ENCODE measurements around the gene USP34.
"Not testable (repeated sequence)": the region's sequence is repeated elsewhere in the genome, so short reads cannot be mapped to it uniquely, and the experiment has no call there.

The USP34 gene

GRCh38 chr2:61426267-61426897 lies 44.5 kb downstream of the USP34 start:
- no peak for DNase-seq

GRCh38 chr2:61425605-61426155 lies 45.2 kb downstream of the USP34 start:
- DNase-seq = no peak

- no peak for DNase-seq
Observed at GRCh38 chr2:61423714-61424113, 47.2 kb downstream of the USP34 start.

GRCh38 chr2:61421611-61422010 lies 49.3 kb downstream of the USP34 start:
- no peak for DNase-seq

DNA sequence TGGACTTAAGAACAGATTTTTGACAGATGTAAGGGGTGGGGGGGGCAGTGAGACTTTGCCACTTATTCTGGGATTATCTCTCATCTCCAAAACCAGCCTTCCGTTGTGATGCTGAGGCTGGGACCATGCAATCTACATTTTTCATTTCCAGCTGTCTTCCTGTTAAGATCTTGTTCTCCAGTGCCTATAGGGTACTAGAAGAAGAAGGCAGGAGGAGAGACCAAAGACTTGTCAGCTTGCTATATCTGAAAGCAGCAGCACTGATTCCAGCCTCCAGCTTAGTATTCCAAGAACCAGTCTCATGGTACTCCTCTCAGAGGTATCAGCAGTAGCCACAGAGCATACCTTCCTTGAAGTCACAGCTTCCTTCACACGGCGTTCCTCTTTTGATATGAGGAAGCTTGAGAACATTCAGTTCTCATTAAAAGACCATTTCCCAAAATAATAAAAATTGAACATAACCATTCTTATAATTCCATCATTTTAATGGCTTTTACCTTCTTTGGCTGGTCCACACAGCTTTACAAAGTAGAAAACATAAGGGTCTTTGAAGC lies 49.8 kb downstream of the USP34 start:
- DNase-seq = no peak

GRCh38 chr2:61419570-61419969 lies 51.3 kb downstream of the USP34 start:
- no peak for DNase-seq

DNA sequence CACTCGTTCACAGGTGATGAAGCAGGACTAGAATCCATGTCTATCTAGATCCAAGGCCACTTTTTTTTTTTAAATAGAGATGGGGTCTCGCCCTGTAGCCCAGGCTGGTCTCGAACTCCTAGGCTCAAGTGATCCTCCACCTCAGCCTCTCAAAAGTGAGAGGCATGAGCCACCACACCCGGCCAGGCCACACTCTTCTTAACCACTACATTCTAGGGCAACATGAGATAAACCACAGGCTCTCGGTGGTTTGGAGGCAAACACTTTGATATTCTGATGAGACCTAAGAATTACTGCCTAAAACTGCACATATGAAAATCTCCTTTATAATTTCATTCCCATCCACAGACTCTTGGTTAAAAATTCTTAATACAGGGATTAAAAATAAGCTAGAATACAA lies 51.8 kb downstream of the USP34 start:
- no peak for DNase-seq

DNA sequence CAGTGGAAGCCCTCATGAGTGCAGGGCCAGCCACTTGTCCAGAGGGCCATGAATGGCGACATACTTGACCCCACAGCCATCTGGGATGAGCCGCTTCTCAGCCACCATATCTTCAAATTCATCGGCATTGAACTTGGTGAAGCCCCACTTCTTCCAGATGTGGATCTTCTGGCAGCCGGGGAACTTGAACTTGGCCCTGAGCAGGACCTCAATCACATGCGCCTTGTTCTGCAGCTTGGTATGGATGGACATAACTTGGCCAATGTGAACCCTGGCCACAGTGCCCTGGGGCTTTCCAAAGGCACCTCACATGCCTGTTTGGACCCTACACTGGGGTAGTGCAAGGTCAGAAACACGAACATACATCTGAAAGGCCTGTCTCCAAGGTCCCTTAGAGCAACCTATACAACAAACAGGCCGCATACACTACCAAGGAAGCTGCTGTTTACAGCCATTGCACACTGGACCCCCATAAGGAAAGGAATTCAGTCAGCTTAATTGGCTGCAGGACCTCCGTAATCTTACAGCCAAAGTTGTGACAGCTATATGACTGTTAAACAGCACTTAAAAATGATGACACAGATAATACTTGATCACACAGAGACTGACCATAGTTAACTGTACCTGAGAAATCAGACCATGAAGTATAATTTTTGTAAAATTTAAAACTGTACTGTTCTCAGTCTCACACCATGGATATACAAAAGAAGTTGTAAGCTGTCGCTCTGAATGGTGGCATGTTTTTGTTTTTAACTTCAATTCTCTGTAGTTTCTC lies 53.8 kb downstream of the USP34 start:
- DNase-seq = no peak

DNA sequence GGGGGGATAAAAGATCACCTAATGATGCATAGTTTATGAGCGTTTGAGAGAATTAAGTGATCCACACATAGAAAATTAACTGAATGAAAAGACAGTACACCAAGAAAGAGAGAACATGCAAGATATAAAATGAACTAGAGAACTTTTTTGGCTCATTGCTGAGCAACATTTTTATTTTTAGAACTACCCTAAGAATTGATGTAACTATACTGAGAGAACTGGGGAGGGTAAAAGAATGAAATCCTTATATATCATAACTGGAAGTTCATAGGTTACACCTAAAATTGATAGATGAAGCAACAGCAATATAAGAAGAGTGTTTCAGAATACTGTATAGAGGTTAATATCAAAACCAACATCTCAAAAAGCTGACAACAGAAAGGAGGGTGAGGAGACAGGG lies 55.6 kb downstream of the USP34 start:
- DNase-seq = no peak

- no peak for DNase-seq
Observed at GRCh38 chr2:61414674-61415073, 56.2 kb downstream of the USP34 start.

DNA sequence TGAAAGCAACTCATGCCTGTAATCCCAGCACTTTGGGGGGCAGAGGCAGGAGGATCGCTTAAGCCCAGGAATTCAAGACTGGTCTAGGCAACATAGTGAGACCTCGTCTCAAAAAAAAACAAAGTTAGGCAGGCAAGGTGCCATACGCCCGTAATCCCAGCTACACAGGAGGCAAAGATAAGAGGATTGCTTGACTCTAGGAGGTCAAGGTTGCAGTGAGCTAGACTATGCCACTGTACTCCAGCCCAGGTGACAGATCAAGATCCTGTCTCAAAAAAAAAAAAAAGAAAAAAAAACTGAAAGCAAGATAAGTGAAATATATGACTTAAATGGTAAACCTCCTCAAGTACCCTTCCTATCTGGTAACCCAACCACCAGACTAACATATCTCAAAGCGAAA lies 59.8 kb downstream of the USP34 start:
- DNase-seq = no peak

- DNase-seq = no peak
Observed at GRCh38 chr2:61410185-61410584, 60.7 kb downstream of the USP34 start.

- DNase-seq = no peak
Observed at GRCh38 chr2:61405813-61406212, 65.1 kb downstream of the USP34 start.

GRCh38 chr2:61404438-61404837 lies 66.4 kb downstream of the USP34 start:
- DNase-seq = no peak

DNA sequence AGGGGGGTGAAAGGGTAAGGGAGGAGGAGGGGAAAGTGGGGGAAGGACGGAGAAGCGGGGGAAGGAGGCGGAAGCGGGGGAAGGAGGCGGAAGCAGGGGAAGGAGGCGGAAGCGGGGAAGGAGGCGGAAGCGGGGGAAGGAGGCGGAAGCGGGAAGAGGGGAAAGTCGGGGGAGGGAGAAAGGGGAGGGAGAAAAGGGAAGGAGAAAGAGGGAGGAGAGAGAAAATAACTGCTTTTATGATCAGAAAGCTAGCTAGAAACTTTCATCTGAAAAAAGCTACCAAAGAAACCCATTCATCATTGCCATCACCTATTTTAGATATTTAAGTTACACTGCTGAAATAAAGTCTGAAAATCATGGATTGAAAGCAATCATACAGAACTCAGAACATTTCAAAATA lies 72.5 kb downstream of the USP34 start:
- DNase-seq = no peak

DNA sequence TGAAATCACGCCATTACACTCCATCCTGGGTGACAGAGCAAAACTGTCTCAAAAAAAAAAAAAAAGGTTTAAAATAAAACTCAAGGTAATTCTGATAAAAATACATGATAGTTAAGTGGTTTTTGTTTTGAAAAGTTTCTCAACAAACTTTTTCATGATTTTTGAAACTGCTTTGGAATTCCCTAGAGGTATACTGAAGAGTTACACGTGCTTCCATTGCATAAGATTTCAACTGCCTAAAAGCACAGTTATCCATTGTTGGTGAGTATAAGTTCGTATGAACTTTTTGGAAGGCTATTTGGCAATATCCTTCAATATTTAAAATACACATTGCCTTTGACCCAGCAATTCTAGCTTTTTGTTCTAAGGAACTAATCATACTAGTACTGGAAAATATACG lies 74.9 kb downstream of the USP34 start:
- no peak for DNase-seq

- not testable (repeated sequence) for DNase-seq
Observed at GRCh38 chr2:61387588-61387987, 83.3 kb downstream of the USP34 start.

DNA sequence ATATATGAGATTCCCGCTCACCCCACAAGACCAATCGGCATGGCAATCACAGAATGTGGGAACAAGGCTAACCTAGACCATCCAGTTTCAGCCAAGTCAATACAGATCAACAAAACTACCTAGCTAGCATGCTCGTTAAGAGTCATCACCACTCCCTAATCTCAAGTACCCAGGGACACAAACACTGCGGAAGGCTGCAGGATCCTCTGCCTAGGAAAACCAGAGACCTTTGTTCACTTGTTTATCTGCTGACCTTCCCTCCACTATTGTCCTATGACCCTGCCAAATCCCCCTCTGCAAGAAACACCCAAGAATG lies 90.0 kb downstream of the USP34 start:
- DNase-seq = not testable (repeated sequence)

DNA sequence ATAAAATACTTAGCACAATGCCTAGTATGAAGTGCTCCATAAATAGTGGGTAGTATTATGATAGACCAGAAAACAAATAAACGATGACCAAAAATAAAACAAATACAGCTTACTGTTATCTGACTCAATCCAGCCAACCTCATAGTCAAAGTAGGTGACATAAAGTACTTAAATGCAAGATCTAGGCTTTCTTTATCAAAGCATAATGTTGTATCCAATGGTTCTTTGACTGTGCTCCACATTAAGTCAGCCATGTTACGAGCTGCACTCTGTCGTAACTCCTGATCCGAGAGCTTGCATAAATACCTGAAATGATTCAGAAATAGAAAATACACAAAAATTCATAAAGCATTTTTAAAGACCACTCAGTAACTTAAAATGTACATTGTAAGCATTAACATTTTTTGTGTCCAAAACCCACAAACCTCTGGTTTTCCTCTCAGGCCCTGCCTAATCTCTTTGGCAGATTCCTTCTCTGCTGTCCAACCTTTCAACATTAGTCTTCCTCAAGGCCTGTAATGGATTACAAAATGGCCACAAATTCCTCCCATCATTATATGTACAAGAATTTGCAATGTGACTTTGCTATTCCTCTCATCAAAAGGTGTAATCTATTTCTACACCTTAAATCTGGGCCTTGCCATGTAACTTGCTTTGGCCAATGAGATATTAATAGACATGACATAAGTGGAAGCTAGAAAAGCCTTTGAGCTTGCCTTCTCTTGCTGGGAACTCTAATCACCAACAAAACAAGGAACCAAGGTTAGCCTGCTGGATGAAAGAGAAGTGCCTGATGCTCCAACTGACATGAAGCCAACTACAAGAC lies 90.6 kb downstream of the USP34 start:
- no peak for DNase-seq

DNA sequence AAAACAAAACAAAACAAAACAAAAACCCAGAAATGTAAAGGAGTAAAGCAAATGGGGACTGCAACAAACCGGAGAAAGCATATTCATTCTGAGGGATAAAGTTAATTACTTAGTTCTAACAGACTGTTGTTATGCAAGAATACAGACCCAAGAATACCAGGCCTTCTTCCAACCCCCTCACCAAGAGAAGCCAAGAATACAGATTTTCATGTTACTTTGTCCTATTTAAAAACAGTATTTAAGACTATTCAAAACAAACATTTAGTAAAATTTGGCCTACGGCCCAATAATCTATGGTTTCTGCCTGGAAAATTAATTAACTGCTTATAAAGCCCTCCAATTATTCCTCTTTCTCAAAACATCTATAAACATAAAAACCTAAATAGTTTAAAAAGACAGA lies 91.4 kb downstream of the USP34 start:
- no peak for DNase-seq

- DNase-seq = no peak
Observed at GRCh38 chr2:61378281-61378680, 92.6 kb downstream of the USP34 start.

- no peak for DNase-seq
Observed at GRCh38 chr2:61377046-61377445, 93.8 kb downstream of the USP34 start.

DNA sequence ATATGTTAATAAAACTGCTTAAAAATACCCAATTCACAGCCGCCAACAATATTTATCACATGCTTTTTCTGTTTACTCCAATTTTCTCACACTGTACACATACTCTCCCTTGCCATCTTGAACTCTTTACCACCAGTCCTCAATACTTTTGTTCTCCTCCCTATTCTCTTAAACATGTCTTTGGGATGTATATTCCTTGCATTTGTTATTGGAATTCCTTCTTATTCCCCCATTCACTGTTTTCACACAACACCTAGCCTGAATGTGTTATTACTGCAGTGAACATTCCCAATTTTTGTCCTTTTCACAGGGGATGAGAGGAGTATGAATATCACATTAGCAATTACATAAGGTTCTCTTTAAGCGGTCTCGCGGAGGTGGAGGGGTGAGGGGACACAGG lies 94.7 kb downstream of the USP34 start:
- no peak for DNase-seq

All from NCI-H446 treated with DMSO at 0.1 percent for 48 hours (cell line).